ENCODE results near the gene TCAP.

DNA sequence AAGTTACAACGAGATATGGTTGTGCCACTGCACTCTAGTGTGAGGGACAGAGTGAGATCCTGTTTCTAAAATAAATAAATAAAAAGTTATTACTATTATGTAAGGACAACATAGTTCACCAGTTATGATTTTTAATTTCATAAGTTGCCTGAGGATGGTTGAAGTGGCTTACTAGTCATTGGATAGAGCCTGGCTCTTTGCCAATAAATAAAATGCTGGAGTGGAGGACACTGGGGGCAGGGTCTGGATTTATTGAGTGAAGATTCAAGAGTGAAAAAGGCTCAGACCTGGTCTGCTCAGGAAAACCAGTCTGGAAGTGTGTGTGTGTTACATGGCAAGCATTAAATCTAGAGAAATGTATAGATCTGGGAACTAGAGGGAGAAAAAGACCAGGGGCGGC is 26.1 kb upstream of the TCAP start:
- TF ChIP-seq POLR2A (IDR thresholded peaks at IDR 0.05), result no peak
- TF ChIP-seq, protein P1, sequence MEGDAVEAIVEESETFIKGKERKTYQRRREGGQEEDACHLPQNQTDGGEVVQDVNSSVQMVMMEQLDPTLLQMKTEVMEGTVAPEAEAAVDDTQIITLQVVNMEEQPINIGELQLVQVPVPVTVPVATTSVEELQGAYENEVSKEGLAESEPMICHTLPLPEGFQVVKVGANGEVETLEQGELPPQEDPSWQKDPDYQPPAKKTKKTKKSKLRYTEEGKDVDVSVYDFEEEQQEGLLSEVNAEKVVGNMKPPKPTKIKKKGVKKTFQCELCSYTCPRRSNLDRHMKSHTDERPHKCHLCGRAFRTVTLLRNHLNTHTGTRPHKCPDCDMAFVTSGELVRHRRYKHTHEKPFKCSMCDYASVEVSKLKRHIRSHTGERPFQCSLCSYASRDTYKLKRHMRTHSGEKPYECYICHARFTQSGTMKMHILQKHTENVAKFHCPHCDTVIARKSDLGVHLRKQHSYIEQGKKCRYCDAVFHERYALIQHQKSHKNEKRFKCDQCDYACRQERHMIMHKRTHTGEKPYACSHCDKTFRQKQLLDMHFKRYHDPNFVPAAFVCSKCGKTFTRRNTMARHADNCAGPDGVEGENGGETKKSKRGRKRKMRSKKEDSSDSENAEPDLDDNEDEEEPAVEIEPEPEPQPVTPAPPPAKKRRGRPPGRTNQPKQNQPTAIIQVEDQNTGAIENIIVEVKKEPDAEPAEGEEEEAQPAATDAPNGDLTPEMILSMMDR (IDR thresholded peaks at IDR 0.05), result no peak
- TF ChIP-seq POLR2AphosphoS5 (IDR thresholded peaks at IDR 0.05), result no peak
